HG03565 (cell line): ENCODE data around the gene KLHL20.
A peak's percentile ranks its signal among the peaks of the same experiment; 100 is the strongest.
"Not testable (repeated sequence)": the region's sequence is repeated elsewhere in the genome, so short reads cannot be mapped to it uniquely, and the experiment has no call there.

Source experiments
- ATAC-seq: cut with Tn5 transposase; IDR thresholded peaks from one replicate; pipeline ENCODE4 v1.9.1; 2021; ENCODE audit warnings: mild to moderate bottlenecking, moderate library complexity; ENCODE audit not compliant: unreplicated experiment

Gene KLHL20

GRCh38 chr1:173714759-173715537, at the start of gene KLHL20:
TSS of gene KLHL20 (plus strand) at chr1:173714981. CDS start at chr1:173716044, 1,063 bp downstream.
- ATAC-seq = peak; percentile 91

GRCh38 chr1:173666646-173667045, 48.1 kb upstream of the KLHL20 start:
- no peak for ATAC-seq

DNA sequence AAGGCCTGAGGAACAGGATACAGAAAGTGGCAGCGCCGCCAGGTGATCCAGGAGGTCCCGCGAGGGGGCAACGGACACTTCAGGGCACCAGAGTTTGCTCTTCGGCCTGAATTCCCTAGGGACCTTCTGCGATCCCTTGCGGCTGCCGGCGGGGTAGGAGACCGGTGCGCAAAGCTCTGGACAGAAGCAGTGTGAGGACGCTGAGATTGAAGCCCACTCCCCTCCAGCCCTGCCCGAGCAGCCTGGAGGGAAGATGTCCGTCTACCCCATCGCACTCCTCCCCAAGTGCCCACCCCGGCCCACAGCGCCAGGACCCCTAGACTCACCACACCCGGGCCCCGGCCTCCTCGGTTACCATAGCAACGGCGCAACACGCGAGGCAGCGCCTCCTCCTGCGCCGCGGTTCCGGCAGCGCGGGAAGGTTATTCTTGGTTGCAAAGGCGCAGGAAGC, 45.3 kb upstream of the KLHL20 start, which contains the start of gene ANKRD45:
ANKRD45 (minus strand) TSS at position 361 of the 451 bp plus-strand sequence. CDS start 10,433 bp downstream, outside the sequence.
- ATAC-seq = no peak

GRCh38 chr1:173674496-173674895, 40.3 kb upstream of the KLHL20 start:
- ATAC-seq = not testable (repeated sequence)

GRCh38 chr1:173680152-173680551, 34.6 kb upstream of the KLHL20 start:
- not testable (repeated sequence) for ATAC-seq

DNA sequence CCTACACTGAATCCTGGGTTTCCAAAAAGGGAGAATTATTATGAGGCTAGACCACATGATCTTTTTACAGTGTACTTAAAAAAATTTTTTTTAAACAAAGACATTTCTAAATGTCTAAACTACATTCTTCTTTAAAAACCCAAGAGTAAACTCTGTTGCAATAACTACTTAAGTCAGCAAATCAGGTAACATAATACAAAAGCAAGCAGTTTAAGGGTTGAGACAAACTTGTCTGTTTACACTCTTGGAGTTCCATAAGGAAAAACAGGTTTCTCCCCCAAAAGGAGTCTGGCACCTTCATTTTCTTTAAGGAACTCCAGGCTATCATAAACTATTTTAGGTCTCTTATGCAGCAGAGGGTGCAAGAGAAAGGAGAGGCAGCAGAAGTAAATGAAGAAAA, 32.6 kb upstream of the KLHL20 start:
- no peak for ATAC-seq

DNA sequence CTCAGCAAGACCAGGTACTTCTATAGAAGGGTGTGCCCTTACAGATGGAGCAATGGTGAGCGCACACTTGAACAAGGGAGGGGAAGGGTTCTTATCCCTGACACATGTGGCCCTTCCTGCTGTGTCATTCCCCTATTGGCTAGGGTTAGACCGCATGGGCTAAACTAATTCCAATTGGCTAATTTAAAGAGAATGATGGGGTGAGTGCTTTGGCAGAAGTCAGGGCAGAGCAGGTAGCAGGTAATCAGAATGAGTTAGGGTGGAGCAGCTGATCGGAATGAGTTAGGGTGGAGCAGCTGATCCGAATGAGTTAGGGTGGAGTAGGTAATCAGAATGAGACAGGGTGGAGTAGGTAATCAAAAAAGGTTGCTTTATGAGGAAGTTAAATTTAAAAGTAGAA, 30.9 kb upstream of the KLHL20 start:
- ATAC-seq = not testable (repeated sequence)

- ATAC-seq = not testable (repeated sequence)
Observed at GRCh38 chr1:173685121-173685520, 29.7 kb upstream of the KLHL20 start.

DNA sequence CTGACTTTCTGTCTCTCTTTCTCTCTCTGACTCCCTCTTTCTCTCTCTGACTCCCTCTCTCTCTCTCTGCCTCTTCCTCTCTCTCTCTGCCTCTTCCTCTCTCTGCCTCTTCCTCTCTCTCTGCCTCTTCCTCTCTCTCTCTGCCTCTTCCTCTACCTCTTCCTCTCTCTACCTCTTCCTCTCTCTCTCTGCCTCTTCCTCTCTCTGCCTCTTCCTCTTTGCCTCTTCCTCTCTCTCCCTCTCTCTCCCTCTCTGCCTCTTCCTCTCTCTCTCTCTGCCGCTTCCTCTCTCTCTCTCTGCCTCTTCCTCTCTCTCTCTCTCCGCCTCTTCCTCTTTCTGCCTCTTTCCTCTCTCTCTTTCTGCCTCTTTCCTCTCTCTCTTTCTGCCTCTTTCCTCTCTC, 26.5 kb upstream of the KLHL20 start:
- no peak for ATAC-seq

DNA sequence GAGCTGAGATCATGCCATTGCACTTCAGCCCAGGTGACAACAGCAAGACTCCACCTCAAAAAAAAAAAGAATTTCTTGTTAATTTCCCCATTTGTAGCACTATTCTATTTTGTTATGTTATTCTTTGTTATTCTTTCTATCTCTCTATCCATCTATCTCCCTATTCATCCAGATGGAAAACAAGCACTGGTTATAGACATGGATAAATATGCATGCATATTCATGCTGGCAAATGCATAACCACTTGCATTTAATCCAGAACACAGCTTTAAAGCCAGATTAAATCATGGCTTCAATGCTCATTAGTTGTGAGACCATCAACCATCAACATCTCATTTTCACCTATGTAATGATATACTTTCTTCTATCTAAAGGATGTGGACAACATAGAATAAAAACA, 21.5 kb upstream of the KLHL20 start:
- ATAC-seq = no peak

DNA sequence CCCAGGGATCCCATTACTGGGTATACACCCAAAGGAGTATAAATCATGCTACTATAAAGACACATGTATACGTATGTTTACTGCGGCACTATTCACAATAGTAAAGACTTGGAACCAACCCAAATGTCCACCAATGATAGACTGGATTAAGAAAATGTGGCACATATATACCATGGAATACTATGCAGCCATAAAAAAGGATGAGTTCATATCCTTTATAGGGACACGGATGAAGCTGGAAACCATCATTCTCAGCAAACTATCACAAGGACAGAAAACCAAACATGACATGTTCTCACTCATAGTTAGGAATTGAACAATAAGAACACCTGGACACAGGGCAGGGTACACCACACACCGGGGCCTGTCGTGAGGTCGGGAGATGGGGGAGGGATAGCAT, 13.5 kb upstream of the KLHL20 start:
- not testable (repeated sequence) for ATAC-seq

DNA sequence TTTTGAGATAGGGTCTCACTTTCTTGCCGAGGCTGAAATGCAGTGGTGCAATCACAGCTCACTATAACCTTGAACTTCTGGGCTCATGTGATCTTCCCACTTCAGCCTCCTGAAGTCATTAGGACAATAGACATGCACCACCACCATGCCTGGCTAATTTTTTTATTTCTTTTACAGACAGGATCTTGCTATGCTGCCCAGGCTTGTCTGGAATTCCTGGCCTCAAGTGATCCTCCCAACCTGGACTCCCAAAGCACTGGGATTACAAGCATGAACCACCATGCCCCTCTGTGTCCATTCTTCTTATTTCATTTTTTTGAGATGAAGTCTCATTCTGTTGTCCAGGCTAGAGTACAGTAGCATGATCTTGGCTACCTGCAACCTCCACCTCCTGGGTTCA, 12.0 kb upstream of the KLHL20 start:
- ATAC-seq = no peak

GRCh38 chr1:173705117-173705516, 9.7 kb upstream of the KLHL20 start:
- no peak for ATAC-seq

GRCh38 chr1:173708787-173709186, 6.0 kb upstream of the KLHL20 start:
- ATAC-seq = no peak

DNA sequence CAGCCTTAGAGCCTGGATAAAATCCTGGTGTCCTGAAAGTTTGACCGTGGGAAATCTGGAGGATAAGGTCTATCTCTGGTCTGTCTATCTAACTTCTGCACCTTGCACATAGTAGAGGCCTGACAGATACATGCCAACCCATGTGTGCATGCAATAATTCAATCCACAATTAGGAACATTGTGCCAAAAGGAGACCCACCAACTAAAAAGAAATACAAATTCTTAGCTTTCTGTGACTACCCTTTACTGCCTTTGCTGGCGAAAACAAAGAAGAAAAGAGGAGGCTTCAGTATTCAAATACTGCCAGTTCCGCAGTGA, 381 bp upstream of the KLHL20 start:
- no peak for ATAC-seq

DNA sequence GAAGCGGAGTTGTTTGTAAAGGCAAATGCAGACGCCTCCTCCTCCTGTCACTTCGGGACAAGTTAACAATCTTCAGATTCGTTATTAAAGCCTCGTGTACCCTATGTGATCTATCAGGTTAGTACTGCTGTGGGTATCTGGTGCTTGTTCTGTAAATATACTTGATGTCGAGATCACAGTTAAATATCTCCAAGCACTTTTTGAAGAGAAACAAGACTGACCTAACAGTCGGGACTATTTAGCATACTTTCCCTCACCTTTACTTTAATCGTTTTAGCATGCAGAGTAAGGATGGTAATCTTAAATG, 710 bp downstream of the KLHL20 start:
- ATAC-seq = no peak

- no peak for ATAC-seq
Observed at GRCh38 chr1:173717238-173717637, 2.5 kb downstream of the KLHL20 start.

- not testable (repeated sequence) for ATAC-seq
Observed at GRCh38 chr1:173731331-173731730, 16.6 kb downstream of the KLHL20 start.

DNA sequence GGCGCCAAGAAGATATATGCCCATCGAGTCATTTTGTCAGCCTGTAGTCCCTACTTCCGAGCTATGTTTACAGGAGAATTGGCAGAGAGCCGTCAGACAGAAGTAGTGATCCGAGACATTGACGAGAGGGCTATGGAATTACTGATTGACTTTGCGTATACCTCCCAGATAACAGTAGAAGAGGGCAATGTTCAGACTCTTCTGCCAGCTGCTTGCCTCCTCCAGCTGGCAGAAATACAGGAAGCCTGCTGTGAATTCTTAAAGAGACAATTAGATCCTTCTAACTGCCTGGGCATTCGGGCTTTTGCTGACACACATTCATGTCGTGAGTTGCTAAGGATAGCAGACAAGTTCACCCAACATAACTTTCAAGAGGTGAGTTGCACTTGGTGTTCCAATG, 19.1 kb downstream of the KLHL20 start:
- ATAC-seq = no peak

DNA sequence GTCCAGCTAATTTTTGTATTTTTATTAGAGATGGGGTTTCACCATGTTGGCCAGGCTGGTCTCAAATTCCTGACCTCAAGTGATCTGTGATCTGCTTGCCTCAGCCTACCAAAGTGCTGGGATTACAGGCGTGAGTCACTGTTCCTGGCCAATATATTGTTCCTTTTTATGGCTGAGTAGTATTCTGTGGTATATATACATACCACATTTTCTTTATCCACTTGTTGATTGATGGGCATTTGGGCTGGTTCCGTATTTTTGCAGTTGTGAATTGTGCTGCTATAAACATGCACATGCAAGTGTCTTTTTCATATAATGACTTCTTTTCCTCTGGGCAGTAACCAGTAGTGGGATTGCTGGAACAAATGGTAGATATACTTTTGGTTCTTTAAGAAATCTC, 21.3 kb downstream of the KLHL20 start:
- ATAC-seq = not testable (repeated sequence)

DNA sequence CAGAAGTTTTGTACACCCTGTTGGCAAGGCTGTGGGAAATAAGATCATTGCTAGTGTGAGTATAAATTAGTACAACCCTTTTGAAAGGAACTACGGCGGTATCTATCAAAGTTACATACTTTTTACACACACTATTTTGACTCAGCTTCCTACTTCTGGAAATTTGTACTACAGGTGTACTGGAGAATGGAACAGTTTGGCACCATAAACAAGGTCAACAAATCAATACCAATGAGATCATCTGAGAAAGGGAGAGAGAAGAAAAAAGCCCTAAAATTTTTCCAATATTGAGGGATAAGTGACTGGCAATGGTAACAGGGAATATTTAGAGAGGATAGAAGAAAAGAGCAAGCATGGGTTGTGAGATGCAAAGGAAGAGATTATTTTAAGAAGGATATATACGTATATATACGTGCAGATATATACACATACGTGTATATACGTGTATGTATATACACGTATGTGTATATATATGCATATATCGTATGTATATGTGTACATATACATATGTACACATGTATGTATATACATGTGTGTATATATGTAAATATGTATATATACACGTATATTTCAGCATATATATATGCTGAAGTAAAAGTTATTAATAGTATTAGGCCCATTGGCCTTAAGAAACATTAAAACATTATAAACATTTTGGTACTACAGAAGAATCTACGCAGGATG, 27.6 kb downstream of the KLHL20 start:
- ATAC-seq = no peak

DNA sequence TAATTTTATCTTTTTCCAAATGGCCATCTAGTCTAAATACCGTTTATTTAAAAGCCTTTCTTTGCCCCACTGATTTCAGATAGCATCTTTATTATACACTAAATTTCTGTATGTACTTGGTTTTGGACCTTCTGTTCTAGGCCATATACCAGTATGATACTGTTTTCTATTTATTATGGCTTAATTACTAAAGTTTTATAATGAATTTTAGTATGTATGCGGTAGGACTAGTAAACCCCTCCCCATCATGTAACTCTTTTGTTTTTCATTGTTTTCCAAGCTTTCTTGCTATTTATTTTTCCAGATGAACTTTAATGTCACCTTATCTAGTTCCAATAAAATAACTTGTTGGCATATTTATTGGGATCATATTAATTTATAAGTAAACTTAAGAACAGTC, 29.9 kb downstream of the KLHL20 start:
- no peak for ATAC-seq
